22Rv1 (cell line): ENCODE data around the gene COMMD8.

Experiments
- H3K27ac ChIP-seq: fragments of 450-650 bp; 2 replicates; pipeline ENCODE4 v1.5.1; 2017
- ZFX ChIP-seq: fragments of 450-650 bp; IDR thresholded peaks from 2 replicates; pipeline ENCODE4 v1.6.1; 2017; ENCODE audit warnings: antibody characterized with exemption, borderline replicate concordance
- TF ChIP-seq, protein P1 (sequence below): fragments of 450-650 bp; IDR thresholded peaks from 2 replicates; pipeline ENCODE4 v1.5.1; 2017; ENCODE audit warnings: mild to moderate bottlenecking

COMMD8 gene

DNA sequence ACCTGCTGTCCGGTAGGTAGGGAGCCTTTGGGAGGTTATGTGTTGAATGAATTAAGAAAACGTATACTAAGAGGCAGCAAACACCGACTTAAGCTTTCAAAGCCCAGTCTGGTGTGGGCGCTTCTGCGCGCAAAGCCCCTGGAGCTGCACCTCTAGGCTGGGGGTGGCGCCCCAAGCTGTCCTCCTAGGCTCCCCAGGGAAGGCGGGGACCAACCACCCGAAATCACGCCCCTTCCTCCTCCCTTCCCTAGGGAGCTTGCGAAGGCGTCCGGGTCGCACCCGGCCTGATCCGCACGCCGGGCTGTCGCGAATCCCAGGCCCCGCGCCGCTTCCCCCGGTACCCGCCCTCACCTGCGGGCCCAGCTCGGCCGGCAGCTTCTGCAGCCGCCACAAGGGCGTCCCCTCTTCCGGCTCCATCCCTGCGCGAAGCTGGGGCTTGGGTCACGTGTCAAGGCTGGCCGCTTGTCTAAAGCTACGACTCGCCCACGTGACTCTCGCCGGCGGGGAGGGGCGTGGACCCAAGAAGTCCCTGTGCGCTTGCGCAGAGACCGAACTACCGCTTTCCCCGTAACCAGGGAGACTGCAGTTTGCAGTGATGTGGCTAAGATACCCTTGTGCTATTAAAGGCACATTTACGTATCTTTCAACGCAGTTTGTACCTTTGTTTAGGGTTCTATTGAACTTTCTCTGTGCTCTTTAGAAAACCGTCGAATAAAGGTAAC, at the start of gene COMMD8:
TSS of gene COMMD8 (minus strand) at position 468 of the 722 bp plus-strand sequence. CDS start at position 417, 51 bp downstream.
- TF ChIP-seq, protein P1, sequence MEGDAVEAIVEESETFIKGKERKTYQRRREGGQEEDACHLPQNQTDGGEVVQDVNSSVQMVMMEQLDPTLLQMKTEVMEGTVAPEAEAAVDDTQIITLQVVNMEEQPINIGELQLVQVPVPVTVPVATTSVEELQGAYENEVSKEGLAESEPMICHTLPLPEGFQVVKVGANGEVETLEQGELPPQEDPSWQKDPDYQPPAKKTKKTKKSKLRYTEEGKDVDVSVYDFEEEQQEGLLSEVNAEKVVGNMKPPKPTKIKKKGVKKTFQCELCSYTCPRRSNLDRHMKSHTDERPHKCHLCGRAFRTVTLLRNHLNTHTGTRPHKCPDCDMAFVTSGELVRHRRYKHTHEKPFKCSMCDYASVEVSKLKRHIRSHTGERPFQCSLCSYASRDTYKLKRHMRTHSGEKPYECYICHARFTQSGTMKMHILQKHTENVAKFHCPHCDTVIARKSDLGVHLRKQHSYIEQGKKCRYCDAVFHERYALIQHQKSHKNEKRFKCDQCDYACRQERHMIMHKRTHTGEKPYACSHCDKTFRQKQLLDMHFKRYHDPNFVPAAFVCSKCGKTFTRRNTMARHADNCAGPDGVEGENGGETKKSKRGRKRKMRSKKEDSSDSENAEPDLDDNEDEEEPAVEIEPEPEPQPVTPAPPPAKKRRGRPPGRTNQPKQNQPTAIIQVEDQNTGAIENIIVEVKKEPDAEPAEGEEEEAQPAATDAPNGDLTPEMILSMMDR, result peak; percentile 39
- TF ChIP-seq ZFX, result no peak
- H3K27ac ChIP-seq, result peak within 1 kb of the TSS; percentile 57

DNA sequence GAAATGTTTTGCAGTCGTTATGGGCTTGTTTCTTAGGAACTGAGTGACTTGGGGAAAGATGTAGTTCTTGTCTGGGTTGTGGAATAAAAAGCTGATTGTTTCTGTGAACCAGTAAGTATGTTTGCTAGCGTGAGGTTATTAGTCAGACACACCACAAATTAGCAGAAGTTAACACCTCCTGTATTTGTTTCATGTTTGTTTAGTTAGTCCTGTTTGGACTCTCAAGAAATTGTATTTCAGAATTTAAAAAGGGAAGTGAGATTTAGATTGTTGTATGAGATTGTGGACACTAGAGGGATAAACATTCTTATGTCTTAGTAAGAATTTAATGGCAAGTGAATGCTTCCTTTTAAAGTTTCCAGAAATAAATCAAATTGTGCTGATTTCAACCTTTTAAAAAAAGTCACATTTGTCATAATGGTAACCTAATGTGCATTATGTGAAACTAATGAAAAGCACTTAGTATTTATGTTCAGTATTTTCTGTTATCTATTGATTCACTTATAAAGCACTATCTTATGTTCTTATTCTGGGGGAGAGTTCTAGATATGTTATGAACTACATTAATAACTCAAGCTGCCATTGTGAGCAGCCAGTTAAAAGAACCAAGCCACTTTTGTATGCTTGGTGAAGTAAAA, 47.1 kb upstream of the COMMD8 start:
- no peak for TF ChIP-seq ZFX
- TF ChIP-seq, protein P1, result no peak
- no peak overlapping the region for H3K27ac ChIP-seq

- TF ChIP-seq ZFX, result no peak
- TF ChIP-seq, protein P1, result no peak
- H3K27ac ChIP-seq, result no peak overlapping the region
These were observed 42.2 kb upstream of the COMMD8 start for GRCh38 chr4:47505666-47506065.

DNA sequence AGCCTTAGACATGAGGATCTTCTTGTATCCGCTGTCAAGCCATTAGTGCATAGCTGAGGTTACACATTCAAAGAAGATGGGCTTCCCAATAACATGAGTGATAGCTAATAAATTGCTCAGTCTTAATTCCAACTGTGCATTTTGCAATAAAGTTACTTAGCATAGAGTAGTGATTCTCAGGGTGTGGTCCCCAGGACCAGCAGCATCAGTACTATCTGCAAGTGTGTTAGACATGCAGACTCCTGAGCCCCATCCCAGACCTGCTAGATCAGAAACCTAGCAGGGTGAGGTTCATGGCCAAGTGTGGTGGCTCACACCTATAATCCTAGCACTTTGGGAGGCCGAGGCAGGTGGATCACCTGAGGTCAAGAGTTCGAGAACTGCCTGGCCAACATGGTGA, 41.6 kb upstream of the COMMD8 start:
- TF ChIP-seq, protein P1, result no peak
- no peak for TF ChIP-seq ZFX
- no peak overlapping the region for H3K27ac ChIP-seq

DNA sequence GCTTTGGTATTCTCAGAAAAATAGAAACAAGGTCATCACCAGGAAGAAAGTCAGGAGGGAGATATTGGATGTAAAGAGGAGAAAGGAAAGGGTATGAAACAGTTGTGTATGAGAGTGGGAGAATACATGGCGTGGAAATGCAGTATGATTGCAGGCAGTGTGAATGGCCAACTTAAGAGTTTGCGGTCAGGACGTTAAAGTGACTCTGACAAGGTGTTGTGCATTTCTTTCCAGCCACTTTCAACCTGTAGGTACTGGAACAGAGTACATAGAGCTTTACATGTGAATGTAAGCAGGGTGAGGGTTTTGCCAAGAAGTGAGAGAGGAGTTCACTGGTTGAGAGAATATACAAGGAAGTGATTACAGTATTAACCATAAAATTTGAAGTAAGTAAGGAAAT, 37.3 kb upstream of the COMMD8 start:
- TF ChIP-seq, protein P1, result no peak
- no peak for TF ChIP-seq ZFX
- no peak overlapping the region for H3K27ac ChIP-seq

- H3K27ac ChIP-seq, result no peak overlapping the region
- TF ChIP-seq, protein P1, result no peak
- TF ChIP-seq ZFX, result no peak
These were observed 36.2 kb upstream of the COMMD8 start for GRCh38 chr4:47499700-47500099.

GRCh38 chr4:47498899-47499298, 35.4 kb upstream of the COMMD8 start:
- TF ChIP-seq ZFX, result no peak
- TF ChIP-seq, protein P1, result no peak
- no peak overlapping the region for H3K27ac ChIP-seq
